Tibial artery (tissue), 4 donors: Measurements from ENCODE around the gene LRRC27.
A peak's percentile ranks its signal among the peaks of the same experiment; 100 is the strongest.

Experiments
- DNase-seq, 2 donors: peaks; one replicate each; pipeline ENCODE4 v3.0.0-alpha.2; 2019
- H3K27ac ChIP-seq, 2 donors: fragments of 200-600 bp; sonication (generic) in 1 of 2; 1 replicate in 1 of 2; 2 replicates in 1 of 2; pipeline ENCODE4 v1.5.1; 2018 to 2019; ENCODE audit warnings: mild to moderate bottlenecking in 1 of 2
- H3K27me3 ChIP-seq, 2 donors: fragments of 200-600 bp; sonication (generic) in 1 of 2; one replicate each; pipeline versions ENCODE4 v1.5.1 to v1.6.0; 2016 to 2019
- H3K36me3 ChIP-seq, 3 donors: fragments of 200-600 bp; sonication (generic) in 2 of 3; one replicate each; pipeline ENCODE4 v1.5.1; 2016 to 2019; ENCODE audit warnings: mild to moderate bottlenecking in 2 of 3
- H3K4me1 ChIP-seq, 4 donors: fragments of 200-600 bp; sonication (generic) in 2 of 4; 1 replicate in 3 of 4; 2 replicates in 1 of 4; pipeline ENCODE4 v1.5.1; 2016 to 2019
- H3K4me3 ChIP-seq, 2 donors: fragments of 200-600 bp; sonication (generic) in 1 of 2; 1 replicate in 1 of 2; 2 replicates in 1 of 2; pipeline ENCODE4 v1.5.1; 2018 to 2019; ENCODE audit warnings: mild to moderate bottlenecking in 2 of 2
- H3K9me3 ChIP-seq, 3 donors: fragments of 200-600 bp; sonication (generic) in 1 of 3; one replicate each; pipeline ENCODE4 v1.5.1; 2016 to 2019
- CTCF ChIP-seq, 2 experiments: fragments of 200-600 bp in 1 of 2; fragments of 450-650 bp in 1 of 2; IDR thresholded peaks; one replicate each; pipeline ENCODE4 v1.5.1; 2017 to 2019; ENCODE audit warnings: antibody characterized with exemption in 2 of 2, mild to moderate bottlenecking in 1 of 2, moderate library complexity in 1 of 2
- intact Hi-C: fragments of 100-400 bp; cut with DNase I; formaldehyde crosslinking; loops from one replicate; pipeline ENCODE4 v1.15.0; 2023; ENCODE audit warnings: low total_unique reads

Gene LRRC27

GRCh38 chr10:132419538-132420468 lies 87.8 kb downstream of the LRRC27 start:
- peaks cover 13 to 55% (median 40%) of the 10 kb centered on the region in 4 donors for H3K4me1 ChIP-seq
- no peak overlapping the region for H3K4me3 ChIP-seq
- TF ChIP-seq CTCF (IDR thresholded peaks at IDR 0.05), result no peak
- intact Hi-C loops, result no loop called here
- no peak for DNase-seq
- H3K9me3 ChIP-seq, result no peaks in the 10 kb centered on the region
- H3K27me3 ChIP-seq, result no peaks in the 10 kb centered on the region
- H3K36me3 ChIP-seq, result no peaks in the 10 kb centered on the region
- H3K27ac ChIP-seq, result peak overlapping the region; percentile 89 to 91

GRCh38 chr10:132420469-132420980 lies 88.5 kb downstream of the LRRC27 start:
- DNase-seq, result no peak
- no peak for TF ChIP-seq CTCF (IDR thresholded peaks at IDR 0.05)
- Histone ChIP-seq H3K27me3 (no peaks in the 10 kb centered on the region), H3K9me3 (no peaks in the 10 kb centered on the region), H3K27ac (peak overlapping the region; percentile 89 to 91), H3K4me3 (peak overlapping the region in 1 of 2 donors; percentile 42), H3K36me3 (no peaks in the 10 kb centered on the region), H3K4me1 (peaks cover 13 to 55% (median 40%) of the 10 kb centered on the region in 4 donors)
- intact Hi-C loops, result no loop called here

- H3K4me1 ChIP-seq, result peaks cover 13 to 55% (median 40%) of the 10 kb centered on the region in 4 donors
- H3K27me3 ChIP-seq, result no peaks in the 10 kb centered on the region
- peak; percentile 83 to 93 for DNase-seq
- H3K4me3 ChIP-seq, result peak overlapping the region; percentile 25 to 42
- H3K36me3 ChIP-seq, result no peaks in the 10 kb centered on the region
- H3K9me3 ChIP-seq, result no peaks in the 10 kb centered on the region
- intact Hi-C loops, result loop anchor here (1.0 kb wide), 1 partner anchor 24 kb away; the partner anchor contains the start of gene PWWP2B
- peak overlapping the region; percentile 89 to 91 for H3K27ac ChIP-seq
- no peak for TF ChIP-seq CTCF (IDR thresholded peaks at IDR 0.05)
Measured at GRCh38 chr10:132420981-132421846, 89.2 kb downstream of the LRRC27 start.

- Histone ChIP-seq H3K4me3 (peak overlapping the region in 1 of 2 donors; percentile 42), H3K4me1 (peaks cover 13 to 55% (median 40%) of the 10 kb centered on the region in 4 donors), H3K9me3 (no peaks in the 10 kb centered on the region), H3K27me3 (no peaks in the 10 kb centered on the region), H3K27ac (peak overlapping the region; percentile 89 to 91), H3K36me3 (no peaks in the 10 kb centered on the region)
- intact Hi-C loops, result loop anchor here (1.0 kb wide), 1 partner anchor 25 kb away; the partner anchor contains the start of gene PWWP2B
- DNase-seq, result no peak
- TF ChIP-seq CTCF (IDR thresholded peaks at IDR 0.05), result no peak
Measured at GRCh38 chr10:132421847-132422751, 90.1 kb downstream of the LRRC27 start.
